Measurements from ENCODE around the gene FLYWCH2.

FLYWCH2 gene

DNA sequence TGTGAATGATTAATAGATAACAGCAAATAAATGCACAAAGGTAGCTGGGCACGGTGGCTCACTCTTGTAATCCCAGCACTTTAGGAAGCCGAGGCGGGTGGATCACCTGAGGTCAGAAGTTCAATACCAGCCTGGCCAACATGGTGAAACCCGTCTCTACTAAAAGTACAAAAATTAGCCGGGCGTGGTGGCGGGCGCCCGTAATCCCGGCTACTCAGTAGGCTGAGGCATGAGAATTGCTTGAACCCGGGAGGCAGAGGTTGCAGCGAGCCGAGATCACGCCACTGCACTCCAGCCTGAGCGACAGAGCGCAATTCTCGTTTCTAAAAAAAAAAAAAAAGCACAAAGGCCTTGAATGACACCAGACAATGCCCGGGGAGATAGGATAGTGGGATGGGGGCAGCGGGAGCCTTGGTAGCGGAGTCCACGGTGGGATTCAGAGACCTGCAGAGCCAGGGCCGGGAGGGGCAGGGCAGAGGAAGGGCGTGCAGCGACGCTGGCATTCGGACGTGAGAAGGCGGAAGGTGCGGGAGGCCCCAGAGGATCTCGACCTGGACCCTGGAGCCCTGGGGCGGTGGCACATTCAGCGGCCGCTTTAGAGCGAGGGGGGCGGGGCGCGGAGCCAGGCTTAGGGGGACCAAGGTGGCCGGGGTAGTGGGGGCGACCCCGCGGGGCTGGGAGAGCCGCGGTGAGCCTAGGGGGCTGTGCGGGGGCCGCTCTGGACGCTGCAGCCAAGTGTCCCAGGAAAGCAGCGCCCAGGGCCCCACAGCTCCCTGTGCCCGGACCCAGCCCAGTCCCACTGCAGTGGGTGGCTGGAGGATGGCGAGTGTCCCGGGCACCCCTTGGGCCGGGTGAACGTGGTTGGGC, 999 bp upstream of the FLYWCH2 start:
- Histone ChIP-seq H3K4me1 (ENCODE audit: control insufficient read depth, insufficient read depth, low read length) (no peaks in the 10 kb centered on the region), H3K27ac (ENCODE audit: extremely low read depth, low read depth, low read length) (no peak overlapping the region; the same call in 1 of the 2 replicates), H3K4me3 (ENCODE audit: low read depth, low read length) (peak overlapping the region; percentile 95), H3K36me3 (ENCODE audit: control insufficient read depth in 2 of 2, insufficient read depth in 1 of 2, low read length in 2 of 2) (no peaks in the 10 kb centered on the region), H3K9me3 (ENCODE audit: control insufficient read depth, insufficient read depth, low read depth, low read length) (no peaks in the 10 kb centered on the region)
- CTCF ChIA-PET = interaction anchor here (0.7 to 2.6 kb wide), 7 partner anchors 14 to 45 kb away, joined by 3 to 13 read pairs (median 4); partner anchors contain the start of gene FLYWCH1
- POLR2A ChIA-PET = interaction anchor here (0.9 to 2.6 kb wide), 15 partner anchors 10 to 209 kb away, joined by 3 to 40 read pairs (median 5); partner anchors contain the start of genes FLYWCH1, KCTD5, KREMEN2 and SRRM2
- TF ChIP-seq ZNF558 (tag by site-specific recombination; IDR thresholded peaks at IDR 0.05) (no peak), ZNF202 (tag by site-specific recombination; IDR thresholded peaks at IDR 0.05; ENCODE audit: borderline replicate concordance) (no peak), ZEB2 (tag by site-specific recombination; IDR thresholded peaks at IDR 0.05) (no peak), ZNF747 (tag by site-specific recombination; IDR thresholded peaks at IDR 0.05) (no peak), ZNF549 (tag by site-specific recombination; IDR thresholded peaks at IDR 0.05) (no peak), ZNF112 (tag by site-specific recombination; IDR thresholded peaks at IDR 0.05) (no peak), ZNF169 (tag by site-specific recombination; IDR thresholded peaks at IDR 0.05) (no peak), REPIN1 (tag by site-specific recombination; IDR thresholded peaks at IDR 0.05; ENCODE audit: low read depth) (no peak), BCL11B (tag by site-specific recombination; IDR thresholded peaks at IDR 0.05; ENCODE audit: low read depth) (peak; percentile 14; the same call in 1 of the 2 replicates), ZBTB8A (tag by site-specific recombination; IDR thresholded peaks at IDR 0.05) (peak; percentile 73), ZNF394 (tag by site-specific recombination; IDR thresholded peaks at IDR 0.05; ENCODE audit: borderline replicate concordance) (no peak), ZNF629 (tag by site-specific recombination; IDR thresholded peaks at IDR 0.05) (no peak), ZNF501 (tag by site-specific recombination; IDR thresholded peaks at IDR 0.05) (no peak), ZNF776 (tag by site-specific recombination; IDR thresholded peaks at IDR 0.05; ENCODE audit: borderline replicate concordance) (no peak), ZNF473 (tag by site-specific recombination; IDR thresholded peaks at IDR 0.05) (no peak)
- TF ChIP-seq, protein P1, sequence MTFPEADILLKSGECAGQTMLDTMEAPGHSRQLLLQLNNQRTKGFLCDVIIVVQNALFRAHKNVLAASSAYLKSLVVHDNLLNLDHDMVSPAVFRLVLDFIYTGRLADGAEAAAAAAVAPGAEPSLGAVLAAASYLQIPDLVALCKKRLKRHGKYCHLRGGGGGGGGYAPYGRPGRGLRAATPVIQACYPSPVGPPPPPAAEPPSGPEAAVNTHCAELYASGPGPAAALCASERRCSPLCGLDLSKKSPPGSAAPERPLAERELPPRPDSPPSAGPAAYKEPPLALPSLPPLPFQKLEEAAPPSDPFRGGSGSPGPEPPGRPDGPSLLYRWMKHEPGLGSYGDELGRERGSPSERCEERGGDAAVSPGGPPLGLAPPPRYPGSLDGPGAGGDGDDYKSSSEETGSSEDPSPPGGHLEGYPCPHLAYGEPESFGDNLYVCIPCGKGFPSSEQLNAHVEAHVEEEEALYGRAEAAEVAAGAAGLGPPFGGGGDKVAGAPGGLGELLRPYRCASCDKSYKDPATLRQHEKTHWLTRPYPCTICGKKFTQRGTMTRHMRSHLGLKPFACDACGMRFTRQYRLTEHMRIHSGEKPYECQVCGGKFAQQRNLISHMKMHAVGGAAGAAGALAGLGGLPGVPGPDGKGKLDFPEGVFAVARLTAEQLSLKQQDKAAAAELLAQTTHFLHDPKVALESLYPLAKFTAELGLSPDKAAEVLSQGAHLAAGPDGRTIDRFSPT (tag by site-specific recombination; IDR thresholded peaks at IDR 0.05) = peak; percentile 100
- TF ChIP-seq, protein P2, sequence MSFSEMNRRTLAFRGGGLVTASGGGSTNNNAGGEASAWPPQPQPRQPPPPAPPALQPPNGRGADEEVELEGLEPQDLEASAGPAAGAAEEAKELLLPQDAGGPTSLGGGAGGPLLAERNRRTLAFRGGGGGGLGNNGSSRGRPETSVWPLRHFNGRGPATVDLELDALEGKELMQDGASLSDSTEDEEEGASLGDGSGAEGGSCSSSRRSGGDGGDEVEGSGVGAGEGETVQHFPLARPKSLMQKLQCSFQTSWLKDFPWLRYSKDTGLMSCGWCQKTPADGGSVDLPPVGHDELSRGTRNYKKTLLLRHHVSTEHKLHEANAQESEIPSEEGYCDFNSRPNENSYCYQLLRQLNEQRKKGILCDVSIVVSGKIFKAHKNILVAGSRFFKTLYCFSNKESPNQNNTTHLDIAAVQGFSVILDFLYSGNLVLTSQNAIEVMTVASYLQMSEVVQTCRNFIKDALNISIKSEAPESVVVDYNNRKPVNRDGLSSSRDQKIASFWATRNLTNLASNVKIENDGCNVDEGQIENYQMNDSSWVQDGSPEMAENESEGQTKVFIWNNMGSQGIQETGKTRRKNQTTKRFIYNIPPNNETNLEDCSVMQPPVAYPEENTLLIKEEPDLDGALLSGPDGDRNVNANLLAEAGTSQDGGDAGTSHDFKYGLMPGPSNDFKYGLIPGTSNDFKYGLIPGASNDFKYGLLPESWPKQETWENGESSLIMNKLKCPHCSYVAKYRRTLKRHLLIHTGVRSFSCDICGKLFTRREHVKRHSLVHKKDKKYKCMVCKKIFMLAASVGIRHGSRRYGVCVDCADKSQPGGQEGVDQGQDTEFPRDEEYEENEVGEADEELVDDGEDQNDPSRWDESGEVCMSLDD (tag by site-specific recombination; IDR thresholded peaks at IDR 0.05) = peak; percentile 37; the same call in 1 of the 2 replicates
- TF ChIP-seq, protein P3, sequence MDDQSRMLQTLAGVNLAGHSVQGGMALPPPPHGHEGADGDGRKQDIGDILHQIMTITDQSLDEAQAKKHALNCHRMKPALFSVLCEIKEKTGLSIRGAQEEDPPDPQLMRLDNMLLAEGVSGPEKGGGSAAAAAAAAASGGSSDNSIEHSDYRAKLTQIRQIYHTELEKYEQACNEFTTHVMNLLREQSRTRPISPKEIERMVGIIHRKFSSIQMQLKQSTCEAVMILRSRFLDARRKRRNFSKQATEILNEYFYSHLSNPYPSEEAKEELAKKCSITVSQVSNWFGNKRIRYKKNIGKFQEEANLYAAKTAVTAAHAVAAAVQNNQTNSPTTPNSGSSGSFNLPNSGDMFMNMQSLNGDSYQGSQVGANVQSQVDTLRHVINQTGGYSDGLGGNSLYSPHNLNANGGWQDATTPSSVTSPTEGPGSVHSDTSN (CRISPR knock-in tag; IDR thresholded peaks at IDR 0.05) = no peak
- TF ChIP-seq, protein P4, sequence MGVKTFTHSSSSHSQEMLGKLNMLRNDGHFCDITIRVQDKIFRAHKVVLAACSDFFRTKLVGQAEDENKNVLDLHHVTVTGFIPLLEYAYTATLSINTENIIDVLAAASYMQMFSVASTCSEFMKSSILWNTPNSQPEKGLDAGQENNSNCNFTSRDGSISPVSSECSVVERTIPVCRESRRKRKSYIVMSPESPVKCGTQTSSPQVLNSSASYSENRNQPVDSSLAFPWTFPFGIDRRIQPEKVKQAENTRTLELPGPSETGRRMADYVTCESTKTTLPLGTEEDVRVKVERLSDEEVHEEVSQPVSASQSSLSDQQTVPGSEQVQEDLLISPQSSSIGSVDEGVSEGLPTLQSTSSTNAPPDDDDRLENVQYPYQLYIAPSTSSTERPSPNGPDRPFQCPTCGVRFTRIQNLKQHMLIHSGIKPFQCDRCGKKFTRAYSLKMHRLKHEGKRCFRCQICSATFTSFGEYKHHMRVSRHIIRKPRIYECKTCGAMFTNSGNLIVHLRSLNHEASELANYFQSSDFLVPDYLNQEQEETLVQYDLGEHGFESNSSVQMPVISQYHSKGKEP (tag by site-specific recombination; IDR thresholded peaks at IDR 0.05) = no peak
- TF ChIP-seq, protein P5, sequence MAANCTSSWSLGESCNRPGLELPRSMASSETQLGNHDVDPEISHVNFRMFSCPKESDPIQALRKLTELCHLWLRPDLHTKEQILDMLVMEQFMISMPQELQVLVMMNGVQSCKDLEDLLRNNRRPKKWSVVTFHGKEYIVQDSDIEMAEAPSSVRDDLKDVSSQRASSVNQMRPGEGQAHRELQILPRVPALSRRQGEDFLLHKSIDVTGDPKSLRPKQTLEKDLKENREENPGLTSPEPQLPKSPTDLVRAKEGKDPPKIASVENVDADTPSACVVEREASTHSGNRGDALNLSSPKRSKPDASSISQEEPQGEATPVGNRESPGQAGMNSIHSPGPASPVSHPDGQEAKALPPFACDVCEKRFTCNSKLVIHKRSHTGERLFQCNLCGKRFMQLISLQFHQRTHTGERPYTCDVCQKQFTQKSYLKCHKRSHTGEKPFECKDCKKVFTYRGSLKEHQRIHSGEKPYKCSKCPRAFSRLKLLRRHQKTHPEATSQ (tag by site-specific recombination; IDR thresholded peaks at IDR 0.05) = no peak
- TF ChIP-seq, protein P6, sequence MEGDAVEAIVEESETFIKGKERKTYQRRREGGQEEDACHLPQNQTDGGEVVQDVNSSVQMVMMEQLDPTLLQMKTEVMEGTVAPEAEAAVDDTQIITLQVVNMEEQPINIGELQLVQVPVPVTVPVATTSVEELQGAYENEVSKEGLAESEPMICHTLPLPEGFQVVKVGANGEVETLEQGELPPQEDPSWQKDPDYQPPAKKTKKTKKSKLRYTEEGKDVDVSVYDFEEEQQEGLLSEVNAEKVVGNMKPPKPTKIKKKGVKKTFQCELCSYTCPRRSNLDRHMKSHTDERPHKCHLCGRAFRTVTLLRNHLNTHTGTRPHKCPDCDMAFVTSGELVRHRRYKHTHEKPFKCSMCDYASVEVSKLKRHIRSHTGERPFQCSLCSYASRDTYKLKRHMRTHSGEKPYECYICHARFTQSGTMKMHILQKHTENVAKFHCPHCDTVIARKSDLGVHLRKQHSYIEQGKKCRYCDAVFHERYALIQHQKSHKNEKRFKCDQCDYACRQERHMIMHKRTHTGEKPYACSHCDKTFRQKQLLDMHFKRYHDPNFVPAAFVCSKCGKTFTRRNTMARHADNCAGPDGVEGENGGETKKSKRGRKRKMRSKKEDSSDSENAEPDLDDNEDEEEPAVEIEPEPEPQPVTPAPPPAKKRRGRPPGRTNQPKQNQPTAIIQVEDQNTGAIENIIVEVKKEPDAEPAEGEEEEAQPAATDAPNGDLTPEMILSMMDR (tag by site-specific recombination; IDR thresholded peaks at IDR 0.05) = no peak
- TF ChIP-seq, protein P7, sequence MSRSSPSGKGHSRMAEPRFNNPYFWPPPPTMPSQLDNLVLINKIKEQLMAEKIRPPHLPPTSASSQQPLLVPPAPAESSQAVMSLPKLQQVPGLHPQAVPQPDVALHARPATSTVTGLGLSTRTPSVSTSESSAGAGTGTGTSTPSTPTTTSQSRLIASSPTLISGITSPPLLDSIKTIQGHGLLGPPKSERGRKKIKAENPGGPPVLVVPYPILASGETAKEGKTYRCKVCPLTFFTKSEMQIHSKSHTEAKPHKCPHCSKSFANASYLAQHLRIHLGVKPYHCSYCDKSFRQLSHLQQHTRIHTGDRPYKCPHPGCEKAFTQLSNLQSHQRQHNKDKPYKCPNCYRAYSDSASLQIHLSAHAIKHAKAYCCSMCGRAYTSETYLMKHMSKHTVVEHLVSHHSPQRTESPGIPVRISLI (tag by site-specific recombination; IDR thresholded peaks at IDR 0.05) = no peak

Data from HEK293 (cell line).